Measurements from ENCODE around the gene P4HB.

The P4HB gene

GRCh38 chr17:81812571-81813370 is 47.6 kb downstream of the P4HB start:
- TF ChIP-seq ZBTB7A (IDR thresholded peaks at IDR 0.05; ENCODE audit: low read depth) (no peak), YY1 (IDR thresholded peaks at IDR 0.05; ENCODE audit: low read depth) (no peak), CEBPB (IDR thresholded peaks at IDR 0.05) (no peak)

DNA sequence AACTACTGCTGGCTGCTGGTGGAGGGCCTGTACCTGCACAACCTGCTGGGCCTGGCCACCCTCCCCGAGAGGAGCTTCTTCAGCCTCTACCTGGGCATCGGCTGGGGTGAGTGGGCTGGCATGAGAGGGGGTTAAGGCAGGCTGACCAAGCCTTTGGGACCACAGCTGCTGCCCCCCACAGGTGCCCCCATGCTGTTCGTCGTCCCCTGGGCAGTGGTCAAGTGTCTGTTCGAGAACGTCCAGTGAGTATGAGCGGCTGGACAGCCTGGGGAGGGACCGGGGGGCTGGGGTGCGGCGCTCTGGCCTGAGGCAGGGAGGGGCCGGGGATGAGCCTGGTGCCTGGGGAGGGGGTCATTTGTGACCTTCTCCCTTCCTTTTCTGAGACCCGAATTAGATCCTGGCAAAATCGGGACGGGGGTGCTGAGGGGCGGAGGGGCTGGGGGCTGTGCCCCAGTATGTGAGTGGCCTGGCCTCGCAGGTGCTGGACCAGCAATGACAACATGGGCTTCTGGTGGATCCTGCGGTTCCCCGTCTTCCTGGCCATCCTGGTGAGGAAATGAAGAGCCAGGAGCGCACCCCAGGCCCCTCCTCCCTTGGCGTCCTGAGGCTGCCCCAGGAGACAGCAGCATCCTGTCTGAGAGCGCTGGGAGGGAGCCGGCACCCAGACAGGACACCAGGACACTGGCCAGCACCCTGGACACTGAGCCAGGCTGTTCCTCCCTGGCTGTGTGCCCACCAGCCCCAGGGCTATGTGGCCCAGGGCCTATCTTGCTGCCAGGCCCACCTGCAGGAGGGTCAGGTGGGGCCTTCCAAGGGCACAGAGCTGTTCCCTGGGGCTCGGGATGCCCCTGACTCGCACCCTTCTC is 48.4 kb downstream of the P4HB start:
- TF ChIP-seq YY1 (IDR thresholded peaks at IDR 0.05; ENCODE audit: low read depth) = no peak

GRCh38 chr17:81810892-81811704 is 49.2 kb downstream of the P4HB start:
- TF ChIP-seq CREB1 (IDR thresholded peaks at IDR 0.05; ENCODE audit: low read depth) (no peak), EGR1 (IDR thresholded peaks at IDR 0.05) (no peak), ZBTB7A (IDR thresholded peaks at IDR 0.05; ENCODE audit: low read depth) (no peak), TCF12 (IDR thresholded peaks at IDR 0.05; ENCODE audit: low read depth) (no peak), EP300 (IDR thresholded peaks at IDR 0.05; ENCODE audit: borderline replicate concordance) (no peak), YY1 (IDR thresholded peaks at IDR 0.05; ENCODE audit: low read depth) (no peak)
- TF ChIP-seq, protein P1, sequence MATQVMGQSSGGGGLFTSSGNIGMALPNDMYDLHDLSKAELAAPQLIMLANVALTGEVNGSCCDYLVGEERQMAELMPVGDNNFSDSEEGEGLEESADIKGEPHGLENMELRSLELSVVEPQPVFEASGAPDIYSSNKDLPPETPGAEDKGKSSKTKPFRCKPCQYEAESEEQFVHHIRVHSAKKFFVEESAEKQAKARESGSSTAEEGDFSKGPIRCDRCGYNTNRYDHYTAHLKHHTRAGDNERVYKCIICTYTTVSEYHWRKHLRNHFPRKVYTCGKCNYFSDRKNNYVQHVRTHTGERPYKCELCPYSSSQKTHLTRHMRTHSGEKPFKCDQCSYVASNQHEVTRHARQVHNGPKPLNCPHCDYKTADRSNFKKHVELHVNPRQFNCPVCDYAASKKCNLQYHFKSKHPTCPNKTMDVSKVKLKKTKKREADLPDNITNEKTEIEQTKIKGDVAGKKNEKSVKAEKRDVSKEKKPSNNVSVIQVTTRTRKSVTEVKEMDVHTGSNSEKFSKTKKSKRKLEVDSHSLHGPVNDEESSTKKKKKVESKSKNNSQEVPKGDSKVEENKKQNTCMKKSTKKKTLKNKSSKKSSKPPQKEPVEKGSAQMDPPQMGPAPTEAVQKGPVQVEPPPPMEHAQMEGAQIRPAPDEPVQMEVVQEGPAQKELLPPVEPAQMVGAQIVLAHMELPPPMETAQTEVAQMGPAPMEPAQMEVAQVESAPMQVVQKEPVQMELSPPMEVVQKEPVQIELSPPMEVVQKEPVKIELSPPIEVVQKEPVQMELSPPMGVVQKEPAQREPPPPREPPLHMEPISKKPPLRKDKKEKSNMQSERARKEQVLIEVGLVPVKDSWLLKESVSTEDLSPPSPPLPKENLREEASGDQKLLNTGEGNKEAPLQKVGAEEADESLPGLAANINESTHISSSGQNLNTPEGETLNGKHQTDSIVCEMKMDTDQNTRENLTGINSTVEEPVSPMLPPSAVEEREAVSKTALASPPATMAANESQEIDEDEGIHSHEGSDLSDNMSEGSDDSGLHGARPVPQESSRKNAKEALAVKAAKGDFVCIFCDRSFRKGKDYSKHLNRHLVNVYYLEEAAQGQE (IDR thresholded peaks at IDR 0.05; ENCODE audit: low read depth) = no peak

GRCh38 chr17:81810476-81810875 is 49.9 kb downstream of the P4HB start:
- no peak for TF ChIP-seq USF1 (IDR thresholded peaks at IDR 0.05)
- no peak for TF ChIP-seq FOXM1 (IDR thresholded peaks at IDR 0.05; ENCODE audit: borderline replicate concordance, low read depth)

GRCh38 chr17:81809556-81809998 is 50.8 kb downstream of the P4HB start:
- no peak for TF ChIP-seq TCF12 (IDR thresholded peaks at IDR 0.05; ENCODE audit: low read depth)
- no peak for TF ChIP-seq YY1 (IDR thresholded peaks at IDR 0.05; ENCODE audit: low read depth)
- TF ChIP-seq RAD21 (IDR thresholded peaks at IDR 0.05; ENCODE audit: low read depth) = no peak
- no peak for TF ChIP-seq EGR1 (IDR thresholded peaks at IDR 0.05)
- TF ChIP-seq CREB1 (IDR thresholded peaks at IDR 0.05; ENCODE audit: low read depth) = no peak
- no peak for TF ChIP-seq EP300 (IDR thresholded peaks at IDR 0.05; ENCODE audit: borderline replicate concordance)
- TF ChIP-seq ZBTB7A (IDR thresholded peaks at IDR 0.05; ENCODE audit: low read depth) = no peak
- TF ChIP-seq TAF1 (IDR thresholded peaks at IDR 0.05; ENCODE audit: low read depth) = no peak
- no peak for TF ChIP-seq FOXM1 (IDR thresholded peaks at IDR 0.05; ENCODE audit: borderline replicate concordance, low read depth)
- TF ChIP-seq CEBPB (IDR thresholded peaks at IDR 0.05) = no peak
- TF ChIP-seq TEAD4 (IDR thresholded peaks at IDR 0.05) = no peak
- TF ChIP-seq, protein P1 (IDR thresholded peaks at IDR 0.05; ENCODE audit: low read depth) = no peak

DNA sequence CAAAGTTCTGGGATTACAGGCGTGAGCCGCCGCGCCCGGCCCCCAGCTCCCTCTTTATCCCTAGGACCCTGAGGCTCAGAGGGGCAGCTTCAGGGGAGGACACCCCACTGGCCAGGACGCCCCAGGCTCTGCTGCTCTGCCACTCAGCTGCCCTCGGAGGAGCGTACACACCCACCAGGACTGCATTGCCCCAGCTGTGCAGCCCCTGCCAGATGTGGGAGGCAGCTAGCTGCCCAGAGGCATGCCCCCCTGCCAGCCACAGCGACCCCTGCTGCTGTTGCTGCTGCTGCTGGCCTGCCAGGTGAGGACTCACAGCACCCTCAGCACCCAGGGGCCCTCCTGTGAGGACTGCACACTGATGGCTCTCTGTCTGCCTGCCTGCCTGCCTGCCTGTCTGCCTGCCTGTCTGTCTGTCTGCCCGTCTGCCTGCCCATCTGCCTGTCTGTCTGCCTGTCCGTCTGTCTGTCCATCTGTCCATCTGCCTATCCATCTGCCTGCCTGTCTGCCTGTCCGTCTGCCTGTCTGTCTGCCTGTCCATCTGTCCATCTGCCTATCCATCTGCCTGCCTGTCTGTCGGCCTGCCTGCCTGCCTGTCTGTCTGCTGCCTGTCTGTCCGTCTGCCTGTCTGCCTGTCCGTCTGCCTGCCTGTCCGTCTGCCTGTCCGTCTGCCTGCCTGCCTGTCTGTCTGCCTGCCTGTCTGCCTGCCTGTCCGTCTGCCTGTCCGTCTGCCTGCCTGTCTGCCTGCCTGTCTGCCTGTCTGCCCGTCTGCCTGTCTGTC is 51.4 kb downstream of the P4HB start:
- no peak for TF ChIP-seq TAF1 (IDR thresholded peaks at IDR 0.05; ENCODE audit: low read depth)
- TF ChIP-seq NFIC (IDR thresholded peaks at IDR 0.05) = no peak
- TF ChIP-seq RAD21 (IDR thresholded peaks at IDR 0.05; ENCODE audit: low read depth) = no peak
- no peak for TF ChIP-seq CEBPB (IDR thresholded peaks at IDR 0.05)
- TF ChIP-seq TEAD4 (IDR thresholded peaks at IDR 0.05) = no peak
- TF ChIP-seq TCF12 (IDR thresholded peaks at IDR 0.05; ENCODE audit: low read depth) = no peak
- no peak for TF ChIP-seq FOXM1 (IDR thresholded peaks at IDR 0.05; ENCODE audit: borderline replicate concordance, low read depth)
